ENCODE data around the gene NOSTRIN. TPM values are rescaled to one million over a fixed set of nuclear protein-coding genes. Genes with fewer than 3 reads are reported as not detected.

Gene NOSTRIN
- total RNA-seq, 1 donor from 2014 or later = not detected

- no peak for TF ChIP-seq CTCF (conservative IDR thresholded peaks at IDR 0.05)
- peaks cover 2% of the 10 kb centered on the region for H3K36me3 Mint-ChIP-seq (ENCODE audit: low read depth)
- peaks cover 3% of the 10 kb centered on the region for H3K9me3 Mint-ChIP-seq
- H3K4me1 Mint-ChIP-seq = peaks cover 11% of the 10 kb centered on the region
- peaks cover 6% of the 10 kb centered on the region for H3K27me3 Mint-ChIP-seq (ENCODE audit: low read depth)
- no peak overlapping the region for H3K4me3 Mint-ChIP-seq
- DNase-seq (ENCODE audit: low read depth, low spot score) = no peak
- H3K27ac Mint-ChIP-seq (ENCODE audit: unreplicated experiment) = no peak overlapping the region
Measured at GRCh38 chr2:168912901-168913369, 110.5 kb downstream of the NOSTRIN start.

GRCh38 chr2:168913495-168913894 is 111.1 kb downstream of the NOSTRIN start:
- H3K27me3 Mint-ChIP-seq (ENCODE audit: low read depth) = peaks cover 6% of the 10 kb centered on the region
- no peak for TF ChIP-seq CTCF (conservative IDR thresholded peaks at IDR 0.05)
- H3K4me3 Mint-ChIP-seq = no peak overlapping the region
- H3K4me1 Mint-ChIP-seq = peaks cover 9% of the 10 kb centered on the region
- DNase-seq (ENCODE audit: low read depth, low spot score) = no peak
- H3K36me3 Mint-ChIP-seq (ENCODE audit: low read depth) = no peaks in the 10 kb centered on the region
- peaks cover 3% of the 10 kb centered on the region for H3K9me3 Mint-ChIP-seq
- no peak overlapping the region for H3K27ac Mint-ChIP-seq (ENCODE audit: unreplicated experiment)

Other genes with a start within 250 kb of the NOSTRIN start
- 39.3 and 40.8 TPM in 2 replicates for gene SPC25, start 87.8 kb downstream of the NOSTRIN start, total RNA-seq
- not detected in 2 replicates for gene G6PC2, start 98.7 kb downstream of the NOSTRIN start, total RNA-seq
- gene ABCB11, start 228.7 kb downstream of the NOSTRIN start, total RNA-seq = 0.07 and 0.11 TPM in 2 replicates

Measured in neural crest cell (in vitro differentiated cells).